Stimulated activated CD4-positive, alpha-beta T cell treated with anti-CD3 and anti-CD28 coated beads, TNF-alpha, amount 100 ng/mL, for 1 hour (primary cell): Measurements from ENCODE around the gene CCDC51.
A peak's percentile ranks its signal among the peaks of the same experiment; 100 is the strongest.
"Not testable (repeated sequence)": the region's sequence is repeated elsewhere in the genome, so short reads cannot be mapped to it uniquely, and the experiment has no call there.

ENCODE experiments used
- DNase-seq, 3 donors: peaks; one replicate each; pipeline ENCODE4 v3.0.0-alpha.2; 2020; ENCODE audit warnings: low read depth in 3 of 3, low spot score in 1 of 3

The CCDC51 gene

DNA sequence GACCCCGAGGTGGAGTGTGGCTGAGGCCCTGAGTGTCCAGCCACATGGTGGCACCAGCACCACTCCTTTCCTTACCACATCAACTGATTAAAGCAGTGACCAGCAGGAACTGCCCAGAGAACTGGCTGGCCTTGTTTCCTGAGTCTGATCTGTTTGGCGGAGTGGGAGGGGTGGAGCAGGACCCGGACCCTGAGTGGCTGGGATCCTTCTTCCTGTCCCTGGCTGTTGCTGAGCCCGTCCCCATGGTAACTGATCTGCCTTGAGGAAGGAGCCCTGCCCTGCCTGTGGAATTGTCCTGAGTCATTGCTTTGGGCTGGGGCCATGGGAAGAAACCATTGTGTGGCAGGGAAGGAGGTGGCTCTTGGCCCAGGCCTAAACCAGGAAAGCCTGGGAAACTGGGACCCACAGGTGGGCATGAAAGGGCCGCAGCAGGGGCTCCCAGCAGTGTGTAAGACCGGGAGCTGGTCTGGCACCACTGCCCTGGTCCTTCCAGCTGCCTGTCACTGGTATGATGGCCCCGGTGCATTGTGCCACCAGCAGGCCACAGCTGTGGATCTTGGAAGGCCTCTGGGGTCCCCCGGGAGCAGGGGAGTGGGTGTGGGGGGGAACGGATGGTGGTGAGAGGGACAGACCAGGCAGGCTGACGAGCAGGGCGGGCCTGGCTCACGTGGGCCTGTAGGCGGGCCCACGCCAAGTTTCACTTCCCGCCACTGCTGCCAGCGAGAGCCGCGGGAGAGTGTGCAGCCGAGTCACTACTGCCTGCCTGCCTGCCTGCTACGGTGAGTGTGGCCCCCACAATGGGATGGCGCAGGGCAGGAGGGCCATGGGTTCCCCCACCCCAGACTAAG, 25.8 kb upstream of the CCDC51 start:
- DNase-seq, result peak; percentile 44 to 68 (median 61)

GRCh38 chr3:48465237-48465530, 25.3 kb upstream of the CCDC51 start:
- no peak for DNase-seq

- no peak for DNase-seq
Measured at GRCh38 chr3:48464713-48465221, 24.8 kb upstream of the CCDC51 start.

- DNase-seq, result no peak
Measured at GRCh38 chr3:48463703-48464102, 23.8 kb upstream of the CCDC51 start.

DNA sequence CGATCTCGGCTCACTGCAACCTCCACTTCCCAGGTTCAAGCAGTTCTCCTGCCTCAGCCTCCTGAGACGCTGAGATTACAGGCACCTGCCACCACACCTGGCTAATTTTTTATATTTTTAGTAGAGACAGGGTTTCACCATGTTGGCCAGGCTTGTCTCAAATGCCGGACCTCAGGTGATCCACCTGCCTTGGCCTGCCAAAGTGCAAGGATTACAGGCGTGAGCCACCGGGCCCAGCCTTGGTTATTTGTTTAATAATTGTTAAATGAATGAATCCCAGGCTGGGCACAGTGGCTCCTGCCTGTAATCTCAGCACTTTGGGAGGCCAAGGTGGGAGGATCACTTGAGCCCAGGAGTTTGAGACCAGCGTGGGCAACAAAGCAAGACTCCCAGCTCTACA, 21.8 kb upstream of the CCDC51 start:
- DNase-seq, result not testable (repeated sequence)

- no peak for DNase-seq
Measured at GRCh38 chr3:48460517-48460902, 20.6 kb upstream of the CCDC51 start.

DNA sequence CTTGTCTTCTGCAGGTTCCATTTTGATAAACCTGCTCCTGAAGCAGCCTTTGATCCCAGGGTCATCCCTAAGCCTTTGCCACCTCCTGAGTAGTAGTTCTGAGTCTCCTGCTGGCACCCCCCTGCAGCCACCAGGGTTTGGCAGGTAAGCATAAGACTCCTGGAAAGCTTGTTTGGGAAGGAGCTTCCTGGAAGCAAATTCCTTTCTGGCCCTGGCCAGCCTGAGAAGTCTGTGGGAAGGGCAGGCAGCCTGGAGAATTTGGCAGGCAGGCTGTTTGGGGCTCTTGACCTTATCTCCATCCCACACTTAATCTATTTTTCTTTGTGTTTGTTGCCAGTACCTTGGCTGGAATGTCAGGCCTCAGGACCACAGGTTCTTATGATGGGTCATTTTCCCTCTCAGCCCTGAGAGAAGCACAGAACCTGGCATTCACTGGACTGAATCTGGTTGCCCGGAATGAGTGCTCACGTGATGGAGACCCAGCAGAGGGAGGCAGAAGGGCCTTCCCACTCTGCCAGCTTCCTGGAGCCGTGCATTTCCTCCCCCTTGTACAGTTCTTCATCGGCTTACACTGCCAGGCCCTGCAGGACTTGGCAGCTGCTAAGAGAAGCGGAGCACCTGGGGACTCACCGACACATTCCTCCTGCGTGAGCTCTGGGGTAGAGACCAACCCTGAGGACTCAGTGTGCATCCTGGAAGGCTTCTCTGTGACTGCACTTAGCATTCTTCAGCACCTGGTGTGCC, 20.0 kb upstream of the CCDC51 start:
- DNase-seq, result no peak

DNA sequence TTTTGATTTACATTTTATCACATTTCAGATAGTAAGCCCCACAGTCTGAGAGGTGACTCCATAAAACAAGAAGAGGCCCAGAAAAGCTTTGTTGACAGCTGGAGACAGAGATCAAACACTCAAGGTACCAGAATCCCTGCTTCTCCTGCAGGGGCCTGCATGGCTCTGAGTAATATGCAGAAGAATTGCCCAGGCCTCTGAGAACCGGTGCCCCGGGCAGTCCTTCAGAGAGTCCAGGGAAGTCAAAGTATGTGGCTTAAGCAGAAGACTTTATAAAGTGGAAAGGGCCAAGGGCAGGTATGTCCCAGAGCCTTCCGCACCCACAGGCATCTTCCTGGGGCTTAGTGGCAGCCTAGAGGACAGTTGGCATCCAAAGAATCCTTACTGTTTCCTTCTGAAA, 19.4 kb upstream of the CCDC51 start:
- no peak for DNase-seq

GRCh38 chr3:48456456-48456855, 16.5 kb upstream of the CCDC51 start:
- no peak for DNase-seq

DNA sequence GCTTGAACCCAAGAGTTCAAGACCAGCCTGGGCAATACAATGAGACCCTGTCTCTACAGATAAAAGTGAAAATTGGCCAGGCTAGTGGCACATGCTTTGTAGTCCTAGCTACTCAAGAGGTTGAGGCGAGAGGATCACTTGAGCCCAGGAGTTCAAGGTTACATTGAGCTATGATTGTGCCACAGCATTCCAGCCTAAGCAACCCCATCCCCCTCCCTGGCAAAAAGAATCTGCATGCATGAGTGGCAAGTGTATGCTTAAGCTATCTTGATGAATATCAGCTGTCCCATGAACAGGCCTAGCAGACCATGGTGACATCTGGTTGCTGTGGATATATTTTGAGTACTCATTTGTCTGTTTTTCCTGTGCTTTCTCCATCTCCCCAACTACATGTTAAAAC, 11.4 kb upstream of the CCDC51 start:
- DNase-seq, result no peak

GRCh38 chr3:48446425-48447193, 6.7 kb upstream of the CCDC51 start, which contains the start of gene ATRIP:
Gene ATRIP (plus strand): TSS chr3:48446737. CDS start chr3:48446846, 109 bp downstream.
- DNase-seq, result peak; percentile 54 to 80 (median 73)

- DNase-seq, result no peak
Measured at GRCh38 chr3:48446043-48446424, 6.1 kb upstream of the CCDC51 start.

GRCh38 chr3:48445277-48445882, 5.5 kb upstream of the CCDC51 start:
- no peak for DNase-seq

DNA sequence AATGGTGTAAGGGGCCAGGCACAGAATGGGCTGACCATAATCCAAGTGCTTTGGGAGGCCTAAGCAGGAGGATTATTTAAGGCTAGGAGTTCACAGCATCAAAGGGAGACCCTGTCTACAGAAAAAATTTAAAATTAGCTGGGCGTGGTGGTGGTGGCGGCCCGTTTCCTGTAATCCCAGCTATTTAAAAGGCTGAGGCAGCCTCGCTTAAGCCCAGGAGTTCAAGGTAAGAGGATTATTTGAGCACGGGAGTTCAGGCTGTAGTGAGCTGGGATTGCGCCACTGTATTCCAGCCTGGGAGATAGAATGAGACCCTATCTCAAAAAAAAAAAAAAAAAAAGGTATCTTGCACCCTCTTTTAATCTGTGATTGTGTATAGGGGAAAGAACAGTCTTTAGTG, 2.0 kb upstream of the CCDC51 start:
- no peak for DNase-seq

DNA sequence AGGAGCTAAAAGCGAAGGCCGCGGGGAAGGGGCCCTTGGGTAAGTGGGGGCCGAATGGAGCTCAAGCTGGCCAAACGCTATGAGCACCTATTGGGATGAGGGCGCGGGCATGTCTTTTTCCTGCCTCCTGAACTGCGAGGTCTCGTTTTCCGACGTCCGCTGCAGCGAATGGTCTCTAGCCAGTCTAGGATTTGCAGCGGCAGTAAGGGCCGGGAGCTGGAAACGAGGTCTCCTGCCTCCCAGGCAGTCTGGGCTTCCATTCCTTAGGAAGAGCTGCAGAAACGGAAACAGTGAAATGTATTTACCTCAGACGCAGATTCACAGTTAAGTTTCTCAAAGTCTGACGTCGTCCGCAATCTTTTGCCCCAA, 655 bp upstream of the CCDC51 start:
- DNase-seq, result no peak

- no peak for DNase-seq
Measured at GRCh38 chr3:48437812-48438211, 2.1 kb downstream of the CCDC51 start.

- no peak for DNase-seq
Measured at GRCh38 chr3:48436855-48437254, 3.1 kb downstream of the CCDC51 start.

GRCh38 chr3:48436477-48436787, 3.5 kb downstream of the CCDC51 start:
- DNase-seq, result no peak

- DNase-seq, result peak; percentile 60 to 74 (median 71)
Measured at GRCh38 chr3:48435774-48436476, 4.0 kb downstream of the CCDC51 start.

- DNase-seq, result no peak
Measured at GRCh38 chr3:48435223-48435595, 4.7 kb downstream of the CCDC51 start.
